Gastroesophageal sphincter (tissue), 4 donors: ENCODE data around the gene PTPRK. TPM values are rescaled to one million over a fixed set of nuclear protein-coding genes. Genes with fewer than 3 reads are reported as not detected.

Source experiments
- ATAC-seq: fragments of 150-250 bp; one replicate; pipeline ENCODE4 v1.9.1; 2016; ENCODE audit warnings: mild to moderate bottlenecking, moderate library complexity
- H3K27ac ChIP-seq, 4 donors: fragments of 200-600 bp; sonication (generic) in 3 of 4; 1 replicate in 3 of 4; 2 replicates in 1 of 4; pipeline ENCODE4 v1.5.1; 2016 to 2019
- H3K27me3 ChIP-seq: fragments of 200-600 bp; sonication (generic); one replicate; pipeline ENCODE4 v1.5.1; 2019
- H3K36me3 ChIP-seq, 2 donors: fragments of 200-600 bp; sonication (generic); one replicate each; pipeline ENCODE4 v1.5.1; 2019; ENCODE audit warnings: control low read depth in 1 of 2
- H3K4me1 ChIP-seq, 3 donors: fragments of 200-600 bp; sonication (generic); 1 replicate in 2 of 3; 2 replicates in 1 of 3; pipeline ENCODE4 v1.5.1; 2016 to 2019; ENCODE audit warnings: control low read depth in 2 of 3
- H3K4me3 ChIP-seq, 2 donors: fragments of 200-600 bp; sonication (generic); one replicate each; pipeline ENCODE4 v1.5.1; 2019; ENCODE audit warnings: mild to moderate bottlenecking in 1 of 2, moderate library complexity in 1 of 2
- H3K9me3 ChIP-seq, 3 donors: fragments of 200-600 bp; sonication (generic); one replicate each; pipeline ENCODE4 v1.5.1; 2017 to 2019; ENCODE audit warnings: control low read depth in 2 of 3
- CTCF ChIP-seq, 4 experiments: fragments of 200-600 bp in 2 of 4; fragments of 450-650 bp in 2 of 4; sonication (generic) in 1 of 4; IDR thresholded peaks; one replicate each; pipeline ENCODE4 v1.5.1; 2017 to 2019; ENCODE audit warnings: antibody characterized with exemption in 4 of 4, mild to moderate bottlenecking in 2 of 4, moderate library complexity in 2 of 4
- EP300 ChIP-seq: sonication (generic); formaldehyde crosslinking; IDR thresholded peaks from one replicate; pipeline ENCODE4 v1.6.1; 2017; ENCODE audit warnings: antibody characterized with exemption, mild to moderate bottlenecking
- POLR2A ChIP-seq, 2 donors: fragments of 450-650 bp; IDR thresholded peaks; one replicate each; pipeline ENCODE4 v1.6.1; 2017; ENCODE audit warnings: antibody characterized with exemption in 2 of 2, mild to moderate bottlenecking in 2 of 2, moderate library complexity in 1 of 2
- POLR2AphosphoS5 ChIP-seq: sonication (generic); formaldehyde crosslinking; IDR thresholded peaks from one replicate; pipeline ENCODE4 v1.6.1; 2017; ENCODE audit warnings: antibody characterized with exemption
- WGBS, 2 donors: methylation state at CpG; one replicate each; pipeline ENCODE4 v1.1.5; 2018; ENCODE audit warnings: low coverage in 1 of 2; 5-methylcytosine and 5-hydroxymethylcytosine counted together
- total RNA-seq, 4 donors: library from RNA; depleted of rRNA; stranded (reverse); fragments of >200 nt; gene quantifications; one replicate each; pipeline ENCODE4 v1.1.0, GENCODE V29; 2016

The PTPRK gene
- total RNA-seq, 4 donors from 2014 or later, result 42.0 to 47.6 (median 45.8) TPM

GRCh38 chr6:128039543-128039942, 480.9 kb downstream of the PTPRK start:
- WGBS, 2 donors, result 16 to 67% methylated on average over 1 to 2 of the region's 2 CpGs
- ATAC-seq, result no peak
- Histone ChIP-seq H3K27ac (no peak overlapping the region), H3K9me3 (no peaks in the 10 kb centered on the region), H3K4me1 (no peaks in the 10 kb centered on the region), H3K27me3 (no peaks in the 10 kb centered on the region), H3K4me3 (no peak overlapping the region), H3K36me3 (no peaks in the 10 kb centered on the region)
- TF ChIP-seq POLR2AphosphoS5, result no peak
- no peak for TF ChIP-seq CTCF (IDR thresholded peaks at IDR 0.05)
- TF ChIP-seq POLR2A (IDR thresholded peaks at IDR 0.05), result no peak
- TF ChIP-seq EP300, result no peak

- WGBS, 2 donors, result 83 to 95% methylated on average over 4 to 5 of the region's 7 CpGs
- H3K4me1 ChIP-seq, result no peaks in the 10 kb centered on the region
- no peaks in the 10 kb centered on the region for H3K27me3 ChIP-seq
- H3K9me3 ChIP-seq, result no peaks in the 10 kb centered on the region
- no peak overlapping the region for H3K27ac ChIP-seq
- no peaks in the 10 kb centered on the region for H3K36me3 ChIP-seq
- H3K4me3 ChIP-seq, result no peak overlapping the region
- TF ChIP-seq EP300 (no peak), CTCF (IDR thresholded peaks at IDR 0.05) (no peak), POLR2A (IDR thresholded peaks at IDR 0.05) (no peak), POLR2AphosphoS5 (no peak)
- ATAC-seq, result no peak
Measured at GRCh38 chr6:128036808-128037570, 483.4 kb downstream of the PTPRK start.

- no peak for ATAC-seq
- no peaks in the 10 kb centered on the region for H3K9me3 ChIP-seq
- no peaks in the 10 kb centered on the region for H3K27me3 ChIP-seq
- whole genome bisulfite sequencing, 2 donors, result 80 to 82% methylated on average over 2 of the region's 2 CpGs
- no peak overlapping the region for H3K27ac ChIP-seq
- no peak for TF ChIP-seq POLR2A (IDR thresholded peaks at IDR 0.05)
- no peak for TF ChIP-seq EP300
- TF ChIP-seq CTCF (IDR thresholded peaks at IDR 0.05), result no peak
- TF ChIP-seq POLR2AphosphoS5, result no peak
- H3K36me3 ChIP-seq, result no peaks in the 10 kb centered on the region
- H3K4me1 ChIP-seq, result no peaks in the 10 kb centered on the region
- no peak overlapping the region for H3K4me3 ChIP-seq
Measured at GRCh38 chr6:128033156-128033555, 487.2 kb downstream of the PTPRK start.

- Histone ChIP-seq H3K4me3 (no peak overlapping the region), H3K27ac (no peak overlapping the region), H3K4me1 (no peaks in the 10 kb centered on the region), H3K36me3 (no peaks in the 10 kb centered on the region), H3K27me3 (no peaks in the 10 kb centered on the region), H3K9me3 (no peaks in the 10 kb centered on the region)
- TF ChIP-seq CTCF (IDR thresholded peaks at IDR 0.05) (no peak), POLR2AphosphoS5 (no peak), EP300 (no peak), POLR2A (IDR thresholded peaks at IDR 0.05) (no peak)
- 83 to 89% methylated on average over 2 to 6 of the region's 6 CpGs for WGBS, 2 donors
- no peak for ATAC-seq
Measured at GRCh38 chr6:128032042-128032441, 488.4 kb downstream of the PTPRK start.

GRCh38 chr6:128029826-128030225, 490.6 kb downstream of the PTPRK start:
- WGBS, 2 donors, result 95% methylated on average over 1 of the region's 1 CpG; no CpG with 5 or more reads in 1 of the 2 donors
- Histone ChIP-seq H3K4me1 (no peaks in the 10 kb centered on the region), H3K4me3 (no peak overlapping the region), H3K9me3 (no peaks in the 10 kb centered on the region), H3K27ac (no peak overlapping the region), H3K27me3 (no peaks in the 10 kb centered on the region), H3K36me3 (no peaks in the 10 kb centered on the region)
- no peak for ATAC-seq
- no peak for TF ChIP-seq POLR2AphosphoS5
- no peak for TF ChIP-seq EP300
- no peak for TF ChIP-seq CTCF (IDR thresholded peaks at IDR 0.05)
- no peak for TF ChIP-seq POLR2A (IDR thresholded peaks at IDR 0.05)
